8988T (cell line): ENCODE results near the gene IL1RL2.

Experiments
- DNase-seq: peaks from one replicate; pipeline ENCODE4 v3.0.0; 2011

The IL1RL2 gene

DNA sequence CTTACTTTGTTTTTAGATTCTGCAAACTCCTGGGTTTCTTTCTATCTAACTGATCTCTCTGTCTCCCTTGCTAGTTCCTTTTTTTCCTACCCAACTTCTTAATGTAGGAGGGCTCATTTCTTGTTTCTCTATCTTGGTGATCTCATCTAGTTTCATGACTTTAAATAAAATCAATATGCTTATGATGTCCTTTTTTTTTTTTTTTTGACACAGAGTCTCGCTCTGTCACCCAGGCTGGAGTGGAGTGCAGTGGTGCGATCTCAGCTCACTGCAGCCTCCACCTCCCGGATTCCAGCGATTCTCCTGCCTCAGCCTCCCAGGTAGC is 82.3 kb downstream of the IL1RL2 start:
- no peak for DNase-seq

DNA sequence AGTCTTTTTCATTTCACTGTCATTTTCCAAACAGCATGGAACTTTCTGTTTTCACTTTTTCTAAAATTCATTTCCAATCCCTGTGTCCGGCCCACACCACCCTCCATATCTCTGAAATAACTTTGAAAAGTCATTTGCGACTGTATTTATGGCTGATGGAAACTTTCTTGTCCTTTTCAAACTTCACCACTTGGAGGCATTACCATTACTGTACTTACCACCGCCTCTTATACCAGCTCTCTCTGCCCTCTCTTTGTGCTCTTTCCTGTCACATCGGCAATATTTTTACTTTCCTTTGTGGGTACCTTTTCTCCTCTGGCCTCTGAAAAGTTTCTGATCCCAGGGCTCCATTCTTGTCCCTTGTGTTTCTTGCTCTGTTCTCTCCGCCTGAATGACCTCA is 85.0 kb downstream of the IL1RL2 start:
- no peak for DNase-seq

DNA sequence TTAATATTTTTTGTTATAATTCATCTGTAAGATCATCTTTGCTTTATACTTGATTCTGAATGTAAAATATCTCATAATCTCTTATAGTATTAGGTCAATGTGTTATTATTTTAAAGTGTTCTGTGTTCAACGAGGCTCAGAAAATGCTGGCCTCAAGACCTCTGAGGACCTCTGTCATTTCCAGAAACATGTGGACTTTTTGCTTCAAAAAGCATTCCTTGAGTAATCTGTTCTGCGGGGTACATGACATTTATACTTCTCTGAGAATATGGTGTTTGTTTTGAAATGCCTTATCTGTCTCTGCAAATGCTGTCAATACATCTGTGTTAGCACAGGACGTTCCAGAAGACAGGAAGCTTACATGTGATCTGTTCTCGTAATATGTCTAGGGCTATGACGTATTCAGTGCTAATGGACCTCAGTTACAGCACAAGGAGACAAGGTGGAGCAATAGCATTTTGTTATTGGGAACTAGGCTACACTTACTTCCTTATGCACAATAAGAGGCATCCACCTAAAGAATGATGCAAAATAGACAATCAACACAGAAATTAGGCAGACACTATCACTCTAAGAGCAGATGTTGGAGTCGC is 86.9 kb downstream of the IL1RL2 start:
- no peak for DNase-seq

DNA sequence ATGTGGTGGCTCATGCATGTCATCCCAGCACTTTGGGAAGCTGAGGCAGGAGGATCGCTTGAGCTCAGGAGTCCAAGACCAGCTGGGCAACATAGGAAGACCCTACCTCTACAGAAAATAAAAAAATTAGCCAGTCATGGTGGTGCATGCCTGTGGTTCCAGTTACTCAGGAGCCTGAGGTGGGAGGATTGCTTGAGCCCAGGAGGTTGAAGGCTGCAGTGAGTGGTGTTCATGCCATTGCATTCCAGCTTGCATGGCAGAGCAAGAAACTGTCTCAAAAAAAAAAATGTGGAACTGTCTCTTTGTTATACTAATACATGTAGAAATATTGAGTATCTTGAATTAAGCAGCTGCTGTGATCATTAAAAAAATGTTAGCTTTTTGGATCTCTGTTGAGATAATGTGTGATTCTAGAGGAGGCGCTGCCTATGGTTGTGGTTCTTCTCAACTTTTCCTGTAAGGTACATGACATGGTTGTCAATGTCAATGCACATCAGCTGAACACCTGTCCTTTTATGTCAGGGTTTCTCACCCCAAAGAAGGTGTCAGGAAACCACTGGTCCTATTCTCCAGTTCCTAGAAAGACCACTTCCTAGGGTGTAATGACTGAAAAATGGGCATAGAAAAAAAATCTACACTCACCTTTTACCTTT is 89.9 kb downstream of the IL1RL2 start:
- DNase-seq = no peak

DNA sequence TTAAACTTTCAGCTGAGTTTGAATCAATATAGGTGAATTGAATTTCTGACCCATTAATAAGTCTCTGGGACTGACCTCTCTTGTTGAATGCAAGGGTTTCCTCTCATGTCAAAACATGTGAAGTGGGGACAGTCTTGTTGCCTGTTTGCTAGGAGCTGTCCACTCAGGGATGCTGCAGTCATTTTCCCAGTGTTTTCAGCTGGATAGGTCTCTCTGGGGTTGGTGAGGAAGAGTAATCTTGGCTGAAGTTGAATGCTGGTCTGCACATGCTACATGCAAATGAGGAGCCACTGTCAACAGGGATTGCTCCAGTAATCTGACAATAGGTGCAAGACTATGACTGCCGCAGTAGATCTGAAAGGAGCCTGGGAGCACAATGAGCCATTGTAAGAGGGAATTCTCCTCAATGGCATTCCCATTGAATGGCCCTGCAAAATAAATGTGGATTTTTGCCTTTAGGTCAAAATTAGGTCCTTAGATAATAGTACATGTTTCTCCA is 90.4 kb downstream of the IL1RL2 start:
- no peak for DNase-seq

DNA sequence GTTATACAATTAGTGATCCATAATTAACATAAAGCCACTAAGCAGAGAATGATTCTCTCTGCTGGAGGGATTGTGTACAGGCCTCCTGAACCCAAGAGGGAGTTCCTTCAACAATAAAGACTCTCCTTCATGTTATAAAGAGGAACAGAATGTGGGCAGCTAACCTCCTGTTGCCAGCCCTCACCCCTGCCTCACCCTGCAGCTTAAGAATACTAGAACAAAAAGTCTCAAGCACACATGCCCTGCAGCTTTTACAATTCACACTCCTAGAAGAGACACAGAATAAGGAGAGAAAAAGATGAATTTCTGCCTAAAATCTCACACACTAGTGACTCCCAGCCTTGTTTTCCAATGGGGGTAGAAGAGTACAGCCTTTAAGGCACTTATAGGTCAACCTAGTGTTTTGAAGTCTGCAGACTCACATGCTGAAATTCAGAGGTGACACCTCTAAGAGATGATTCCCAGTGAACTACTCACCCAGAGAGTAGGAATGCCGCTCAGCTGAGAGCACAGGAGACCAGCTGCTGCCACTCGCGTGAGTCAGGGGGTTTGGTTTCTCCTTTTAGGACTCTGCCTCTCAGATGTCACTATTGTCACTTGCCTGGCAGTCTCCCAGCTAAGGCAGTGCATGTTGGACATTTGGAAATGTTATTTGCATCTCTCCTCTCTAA is 92.0 kb downstream of the IL1RL2 start:
- no peak for DNase-seq

DNA sequence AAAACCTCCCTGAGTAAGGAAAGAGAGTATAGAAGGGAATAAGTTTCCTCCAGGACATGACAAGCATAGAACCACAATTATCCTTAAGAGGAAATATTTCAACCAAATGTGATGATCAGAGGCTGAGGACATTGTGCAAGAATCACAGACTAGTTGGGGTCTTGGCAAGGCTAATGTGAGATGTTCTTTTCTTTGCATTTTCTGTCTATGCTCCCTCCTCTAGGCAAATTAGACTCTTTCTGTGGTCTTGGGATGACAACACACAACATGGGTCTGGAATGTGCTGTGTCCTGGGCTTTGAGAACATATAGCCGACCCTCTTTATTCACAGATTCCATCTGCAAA is 92.5 kb downstream of the IL1RL2 start:
- no peak for DNase-seq

DNA sequence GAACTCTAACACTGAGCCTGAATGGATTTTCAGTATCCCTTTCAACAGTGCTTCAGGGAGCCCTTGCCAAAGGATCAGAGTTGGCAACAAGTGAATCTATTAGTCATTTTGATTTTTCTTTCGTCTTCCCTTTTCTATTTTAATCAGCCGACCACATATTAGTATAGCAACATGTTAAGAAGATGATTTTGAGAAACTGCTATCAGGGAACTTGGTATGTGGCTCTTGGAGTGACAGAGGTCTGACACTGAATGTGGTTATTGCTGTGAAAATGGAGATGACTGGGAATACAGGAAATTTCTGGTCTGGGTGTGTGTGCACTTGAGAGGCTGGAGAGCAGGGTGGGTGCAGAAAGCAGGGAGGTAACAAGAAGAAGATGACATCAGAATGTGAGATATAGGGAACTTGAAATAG is 95.9 kb downstream of the IL1RL2 start:
- no peak for DNase-seq

DNA sequence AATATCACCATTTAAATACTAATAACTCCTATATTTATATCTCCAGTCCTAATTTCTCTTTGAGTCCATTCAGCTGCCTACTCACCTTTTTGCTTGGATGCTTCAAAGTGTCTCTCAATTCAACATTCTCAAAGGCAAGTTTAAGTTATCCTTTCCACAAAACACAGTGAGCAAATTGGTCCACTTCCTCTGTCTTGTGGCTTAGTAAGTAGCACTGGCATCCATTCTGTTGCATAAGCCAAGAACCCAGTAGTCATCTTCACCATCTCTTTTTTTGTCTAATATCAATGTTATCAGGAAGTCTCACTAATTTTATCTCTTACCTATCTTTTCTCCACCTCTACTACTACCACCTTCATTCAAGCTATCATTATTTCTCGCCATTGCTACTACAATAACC is 97.2 kb downstream of the IL1RL2 start:
- no peak for DNase-seq

DNA sequence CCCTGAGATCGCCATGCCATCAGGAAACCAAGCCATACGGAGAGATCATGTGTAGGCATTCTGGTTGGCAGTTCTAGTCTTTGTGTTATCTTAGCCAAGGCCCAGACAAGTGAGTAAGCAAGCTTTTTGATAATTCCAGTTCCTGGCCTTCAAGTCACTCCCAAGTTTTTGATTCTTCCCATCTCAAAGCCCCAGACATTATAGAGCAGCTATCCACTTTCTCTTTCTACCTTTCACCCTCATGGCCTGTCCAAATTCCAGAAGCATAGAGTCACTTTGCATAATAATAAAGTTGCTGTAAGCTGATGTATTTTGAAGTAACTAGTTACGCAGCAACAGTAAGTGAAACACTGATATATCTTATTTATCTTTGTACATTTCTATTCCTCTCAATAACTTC is 97.8 kb downstream of the IL1RL2 start:
- DNase-seq = no peak

DNA sequence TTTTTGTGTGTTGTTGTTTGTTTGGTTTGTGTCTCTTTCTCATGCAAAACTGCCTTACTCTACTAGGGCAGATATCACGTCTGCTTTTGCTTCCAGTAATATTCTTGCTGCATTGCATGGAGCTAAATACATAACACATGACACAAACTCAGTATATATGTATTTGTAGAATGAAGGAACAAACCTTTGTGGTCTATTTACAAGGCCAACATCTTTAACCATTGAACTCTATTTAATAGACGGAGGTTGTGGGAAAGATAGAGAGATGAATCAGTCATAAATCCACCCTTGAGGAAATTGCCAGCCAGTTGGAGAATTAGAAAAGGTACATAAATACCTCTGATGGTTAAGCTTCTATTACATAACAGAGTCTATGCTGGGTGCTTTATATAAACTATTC is 98.5 kb downstream of the IL1RL2 start:
- no peak for DNase-seq

DNA sequence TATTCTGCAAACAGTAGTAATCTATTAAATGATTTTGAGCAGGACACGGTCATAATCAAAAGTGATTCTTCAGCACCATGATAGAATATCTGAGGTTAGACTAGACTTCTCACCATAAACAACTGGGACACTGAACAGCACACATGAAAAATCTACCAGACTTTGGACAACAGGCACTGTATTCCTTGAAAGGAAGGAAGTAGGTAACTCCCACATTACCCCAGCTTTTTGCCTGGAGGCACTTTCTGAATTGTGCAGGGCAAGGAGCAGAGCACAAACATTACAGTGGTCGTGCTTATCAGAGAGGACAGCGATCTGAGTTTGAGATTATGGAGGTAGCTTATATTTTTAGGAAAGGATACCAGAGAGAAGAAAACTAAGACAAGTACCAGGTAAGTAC is 99.2 kb downstream of the IL1RL2 start:
- no peak for DNase-seq

DNA sequence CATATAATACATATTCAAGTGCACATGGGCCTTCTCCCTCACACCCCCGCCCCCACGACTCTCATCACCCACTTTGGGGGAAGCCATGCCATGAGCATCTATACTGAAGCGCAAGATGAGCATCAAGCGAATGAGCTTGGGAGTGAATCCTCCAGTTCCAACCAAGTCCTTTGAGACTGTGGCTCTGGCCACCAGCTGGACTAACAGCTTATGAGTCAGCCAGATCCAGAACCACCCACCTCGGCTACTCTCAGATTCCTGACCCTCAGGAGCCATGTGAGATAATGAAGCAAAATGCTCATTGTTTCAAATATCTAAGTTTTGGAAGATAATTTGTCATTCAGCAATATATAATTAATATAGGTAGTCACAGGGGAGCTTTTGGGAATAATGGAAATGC is 102.3 kb downstream of the IL1RL2 start:
- DNase-seq = no peak
